OCI-LY7 (cell line): Measurements from ENCODE around the gene HNRNPK.

Experiments
- EZH2phosphoT487 ChIP-seq: fragments of 200-600 bp; sonication (generic); IDR thresholded peaks from 2 replicates; pipeline ENCODE4 v1.6.1; 2018; ENCODE audit warnings: low read depth, borderline replicate concordance, mild to moderate bottlenecking, mixed run types, antibody characterized with exemption, low read length, moderate library complexity, mixed read lengths
- TF ChIP-seq, protein P1 (sequence below): fragments of 200-600 bp; sonication (generic); conservative IDR thresholded peaks from 2 replicates; pipeline ENCODE4 v1.5.1; 2014; ENCODE audit warnings: mild to moderate bottlenecking, antibody characterized with exemption, low read length, moderate library complexity, mixed read lengths

DNA sequence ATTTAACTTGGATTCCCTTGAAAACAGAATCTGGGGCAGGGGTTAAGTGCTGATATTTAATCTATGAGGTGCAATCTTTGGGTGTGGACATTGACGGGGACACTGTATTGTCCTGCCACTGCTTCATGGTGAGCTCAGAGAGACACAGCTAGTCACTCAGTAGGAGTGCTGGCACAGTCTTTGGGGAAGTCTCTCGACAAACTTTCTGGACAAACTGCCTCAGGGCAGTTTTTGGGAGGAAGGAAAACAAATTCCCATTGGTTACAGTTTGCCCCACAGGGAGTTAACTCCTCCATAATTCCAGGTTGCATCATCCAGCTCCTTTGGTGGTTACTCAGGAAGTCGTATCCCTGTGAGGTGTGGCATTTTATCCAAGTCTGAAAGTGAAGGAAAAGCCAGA is 17.9 kb downstream of the HNRNPK start:
- no peak for TF ChIP-seq EZH2phosphoT487
- TF ChIP-seq, protein P1, sequence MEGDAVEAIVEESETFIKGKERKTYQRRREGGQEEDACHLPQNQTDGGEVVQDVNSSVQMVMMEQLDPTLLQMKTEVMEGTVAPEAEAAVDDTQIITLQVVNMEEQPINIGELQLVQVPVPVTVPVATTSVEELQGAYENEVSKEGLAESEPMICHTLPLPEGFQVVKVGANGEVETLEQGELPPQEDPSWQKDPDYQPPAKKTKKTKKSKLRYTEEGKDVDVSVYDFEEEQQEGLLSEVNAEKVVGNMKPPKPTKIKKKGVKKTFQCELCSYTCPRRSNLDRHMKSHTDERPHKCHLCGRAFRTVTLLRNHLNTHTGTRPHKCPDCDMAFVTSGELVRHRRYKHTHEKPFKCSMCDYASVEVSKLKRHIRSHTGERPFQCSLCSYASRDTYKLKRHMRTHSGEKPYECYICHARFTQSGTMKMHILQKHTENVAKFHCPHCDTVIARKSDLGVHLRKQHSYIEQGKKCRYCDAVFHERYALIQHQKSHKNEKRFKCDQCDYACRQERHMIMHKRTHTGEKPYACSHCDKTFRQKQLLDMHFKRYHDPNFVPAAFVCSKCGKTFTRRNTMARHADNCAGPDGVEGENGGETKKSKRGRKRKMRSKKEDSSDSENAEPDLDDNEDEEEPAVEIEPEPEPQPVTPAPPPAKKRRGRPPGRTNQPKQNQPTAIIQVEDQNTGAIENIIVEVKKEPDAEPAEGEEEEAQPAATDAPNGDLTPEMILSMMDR: no peak
